ENCODE results near the gene MCRS1.
"Not testable (repeated sequence)": the region's sequence is repeated elsewhere in the genome, so short reads cannot be mapped to it uniquely, and the experiment has no call there.

The MCRS1 gene

DNA sequence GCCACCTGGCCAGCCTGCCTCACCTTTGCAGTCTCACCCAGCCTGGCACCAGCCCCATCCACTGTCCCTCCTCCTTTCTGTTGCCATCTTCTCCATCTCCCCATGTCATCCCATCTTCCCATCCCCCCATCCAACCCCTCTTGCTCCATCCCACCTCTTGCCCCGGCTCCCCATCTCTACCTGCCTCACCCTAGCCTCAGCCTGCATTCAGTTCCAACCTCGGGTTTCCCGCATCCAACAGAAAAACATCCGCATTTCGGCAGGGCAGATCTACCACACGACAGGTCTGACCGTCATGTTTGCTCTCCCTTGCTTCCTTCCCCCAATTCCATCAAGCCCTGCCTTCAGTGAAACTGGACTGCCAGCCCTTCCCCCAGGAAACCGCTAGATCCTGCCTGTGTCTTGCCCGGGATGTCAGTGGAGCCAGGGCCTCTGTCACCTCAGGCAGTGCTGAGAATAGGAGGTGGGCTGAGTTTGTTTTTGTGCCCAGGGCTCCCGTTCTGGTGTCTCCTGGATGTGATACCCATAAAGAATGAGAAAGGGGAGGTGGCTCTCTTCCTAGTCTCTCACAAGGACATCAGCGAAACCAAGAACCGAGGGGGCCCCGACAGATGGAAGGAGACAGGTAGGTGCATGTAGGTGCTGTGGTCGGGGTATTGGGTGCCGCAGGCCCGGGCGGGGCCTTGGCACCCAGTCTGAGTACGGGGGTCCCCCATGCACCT, 26.6 kb downstream of the MCRS1 start:
- DNase-seq (ENCODE audit: low spot score): no peak

DNA sequence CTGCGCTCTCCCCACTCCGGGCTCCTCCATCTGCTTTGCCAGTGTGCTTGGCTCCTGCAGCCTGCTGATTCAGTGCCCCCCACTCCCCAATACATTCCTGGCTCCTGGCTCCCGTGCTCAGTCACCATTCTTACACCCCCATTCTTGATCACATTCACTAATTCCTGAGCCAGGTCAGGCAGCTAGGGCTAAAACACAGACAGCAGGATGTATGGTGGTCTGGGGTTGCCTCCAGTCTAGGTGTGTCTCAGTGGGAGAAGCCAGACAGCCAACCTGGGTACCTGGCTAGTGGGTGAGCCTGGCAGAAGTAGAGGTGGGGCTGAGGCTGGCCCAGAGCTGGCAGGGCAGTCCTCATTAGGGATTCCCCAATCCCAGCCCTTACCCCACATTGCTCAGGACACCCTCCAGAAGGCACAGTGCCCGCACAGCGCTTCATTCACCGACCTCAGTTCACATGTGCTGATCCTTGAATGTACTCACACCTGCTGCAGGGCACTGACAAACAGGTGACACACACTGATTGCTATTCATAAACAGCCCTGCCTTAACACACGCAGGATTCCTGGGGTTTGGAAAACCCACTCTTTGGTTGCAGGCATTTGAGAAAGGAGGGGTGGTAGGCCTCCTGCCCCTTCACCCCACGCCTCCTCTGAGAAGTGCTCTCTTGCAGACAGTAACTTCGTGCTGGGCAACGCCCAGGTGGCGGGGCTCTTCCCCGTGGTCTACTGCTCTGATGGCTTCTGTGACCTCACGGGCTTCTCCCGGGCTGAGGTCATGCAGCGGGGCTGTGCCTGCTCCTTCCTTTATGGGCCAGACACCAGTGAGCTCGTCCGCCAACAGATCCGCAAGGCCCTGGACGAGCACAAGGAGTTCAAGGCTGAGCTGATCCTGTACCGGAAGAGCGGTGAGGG, 27.5 kb downstream of the MCRS1 start:
- DNase-seq (ENCODE audit: low spot score): no peak

DNA sequence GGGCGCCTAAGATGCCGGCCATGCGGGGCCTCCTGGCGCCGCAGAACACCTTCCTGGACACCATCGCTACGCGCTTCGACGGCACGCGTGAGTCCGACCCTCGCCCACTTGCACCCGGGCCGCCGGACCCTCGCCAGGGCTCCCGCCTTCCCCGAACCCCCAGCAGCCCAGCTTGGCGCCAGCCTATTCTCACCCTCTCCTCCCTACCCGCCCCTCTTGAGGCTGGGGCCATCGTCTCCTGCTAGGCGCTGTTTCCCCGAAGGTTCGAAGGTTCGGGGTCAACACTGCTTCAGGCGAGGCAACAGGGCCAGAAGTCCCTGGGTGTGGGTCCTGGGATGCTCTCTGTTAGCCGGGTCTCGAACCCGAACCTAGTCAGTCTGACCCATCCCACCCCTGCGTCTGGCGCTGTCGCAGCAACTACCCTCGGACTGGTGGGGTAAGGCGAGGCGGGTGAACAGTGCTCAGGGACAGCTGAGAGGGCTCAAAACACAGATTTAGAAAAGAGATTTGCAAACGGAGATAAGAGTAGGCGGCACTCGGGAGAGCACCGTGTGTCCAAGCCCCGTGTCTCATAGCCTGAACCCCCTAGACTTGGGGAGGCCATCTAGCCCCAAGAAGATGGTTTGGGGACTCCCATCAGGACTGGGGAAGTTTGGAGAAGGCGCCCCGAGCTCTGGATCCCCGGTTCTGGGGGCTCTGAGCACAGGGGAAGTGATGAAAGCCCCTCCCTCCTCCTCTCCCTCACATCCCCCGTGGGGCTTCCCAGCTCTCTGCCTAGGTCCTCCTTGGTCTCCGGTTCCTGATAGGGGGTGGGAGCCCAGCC, 28.3 kb downstream of the MCRS1 start:
- DNase-seq (ENCODE audit: low spot score): no peak

DNA sequence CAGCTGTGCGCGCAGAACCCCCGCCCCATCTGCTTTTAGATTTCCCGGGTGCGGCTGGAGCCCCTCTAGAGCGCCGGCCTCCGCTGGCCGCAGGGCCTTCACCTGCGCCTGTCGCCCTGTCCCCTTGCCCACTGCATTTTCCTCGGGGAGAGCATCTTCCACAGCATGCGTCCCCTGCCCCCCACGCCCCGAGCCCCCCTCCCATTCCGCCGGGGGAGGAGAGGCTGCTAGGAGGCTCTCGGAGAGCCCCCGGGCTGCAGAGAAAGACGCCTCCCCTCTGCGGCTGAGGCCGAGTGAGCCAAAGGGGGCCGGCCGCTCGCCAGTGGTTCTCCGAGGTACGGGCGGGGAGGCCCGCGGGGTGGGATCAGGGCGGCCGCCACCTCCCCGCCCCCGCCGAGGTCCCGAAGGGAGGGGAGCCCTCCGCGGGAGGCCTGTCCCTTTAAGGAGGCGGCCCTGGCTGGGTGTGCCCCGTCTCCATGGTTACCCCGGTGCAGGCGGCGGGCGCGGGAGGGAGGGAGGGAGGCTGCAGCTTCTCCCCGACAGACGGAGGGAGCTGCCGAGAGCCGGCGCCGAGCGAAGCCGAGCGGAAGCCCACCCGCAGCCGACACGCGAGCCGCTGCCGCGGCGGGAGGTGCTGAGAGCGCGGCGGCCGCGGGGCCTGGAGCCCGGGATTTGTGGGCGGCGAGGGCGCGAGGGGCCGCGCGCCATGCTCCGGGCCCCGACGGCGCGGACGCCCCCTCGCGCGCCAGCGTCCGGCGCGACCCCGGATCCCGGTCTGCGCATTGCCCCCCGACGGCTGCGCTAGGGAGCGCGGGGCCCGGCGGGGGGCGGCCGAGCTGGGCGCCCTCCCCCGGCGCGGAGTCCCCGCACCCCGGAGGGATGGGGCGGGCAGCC, 29.2 kb downstream of the MCRS1 start, which contains the start of gene KCNH3:
Gene KCNH3 (plus strand): TSS at position 521 of the 894 bp plus-strand sequence. CDS start 387 bp downstream, outside the sequence.
- peak; percentile 37 for DNase-seq (ENCODE audit: low spot score)

DNA sequence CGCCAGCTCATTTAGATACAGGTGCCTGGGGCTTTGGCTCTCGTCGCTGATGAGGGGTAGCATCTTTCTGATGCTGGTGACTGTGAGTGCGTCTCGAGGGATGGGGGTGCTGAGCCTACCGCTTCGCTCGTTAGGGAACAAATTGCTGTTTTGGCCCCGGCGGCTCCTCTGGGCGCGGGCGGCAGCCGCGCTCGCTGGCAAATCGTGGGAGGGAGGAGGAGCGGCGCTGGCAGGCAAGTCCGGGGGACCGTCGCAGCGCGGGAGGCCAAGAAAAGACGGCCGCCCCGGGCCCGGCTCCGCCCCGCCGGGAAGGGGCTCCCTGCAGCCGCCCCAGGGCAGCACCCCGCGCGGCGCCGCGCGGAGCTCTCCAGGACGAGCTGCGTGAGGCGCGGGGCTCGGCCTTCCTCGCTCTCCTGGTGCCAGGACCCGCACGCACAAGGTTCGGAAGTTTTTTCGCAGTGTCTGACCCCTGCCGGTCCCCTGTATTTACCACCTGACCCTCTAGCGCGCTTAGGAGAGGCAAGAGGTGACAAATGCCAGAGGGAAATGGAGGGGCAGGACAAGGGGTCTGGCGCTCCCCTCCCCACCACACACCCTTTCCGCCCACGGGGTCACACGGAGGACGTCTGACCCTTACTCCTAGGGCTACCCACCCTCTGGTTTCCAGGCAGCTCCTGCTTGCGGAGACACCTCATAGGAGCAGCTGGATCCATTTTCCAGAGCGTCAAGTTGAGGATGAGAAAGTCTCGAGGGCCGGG, 30.0 kb downstream of the MCRS1 start:
- no peak for DNase-seq (ENCODE audit: low spot score)

DNA sequence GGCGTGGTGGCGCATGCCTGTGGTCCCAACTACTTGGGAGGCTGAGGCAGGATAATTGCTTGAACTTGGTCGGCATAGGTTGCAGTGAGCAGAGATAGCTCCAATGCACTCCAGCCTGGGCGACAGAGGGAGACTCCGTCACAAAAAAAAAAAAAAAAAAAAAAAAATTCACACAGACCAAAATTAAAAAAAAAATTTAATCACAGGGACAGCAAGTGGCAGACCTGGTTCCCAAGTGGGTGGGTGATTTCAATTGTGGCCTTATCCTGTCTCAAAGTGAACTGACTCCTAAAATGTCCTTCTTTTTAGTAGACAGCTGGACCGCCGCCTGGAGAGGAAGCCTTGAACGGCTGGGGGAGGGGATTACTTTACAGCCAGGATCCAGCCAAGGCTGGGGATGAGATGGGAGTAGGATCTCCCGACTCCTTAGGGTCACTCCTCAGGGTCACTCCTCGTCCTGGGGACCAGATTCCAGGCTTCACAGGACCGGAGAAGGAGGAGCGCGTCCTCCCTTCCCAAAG, 30.7 kb downstream of the MCRS1 start:
- DNase-seq (ENCODE audit: low spot score): no peak

DNA sequence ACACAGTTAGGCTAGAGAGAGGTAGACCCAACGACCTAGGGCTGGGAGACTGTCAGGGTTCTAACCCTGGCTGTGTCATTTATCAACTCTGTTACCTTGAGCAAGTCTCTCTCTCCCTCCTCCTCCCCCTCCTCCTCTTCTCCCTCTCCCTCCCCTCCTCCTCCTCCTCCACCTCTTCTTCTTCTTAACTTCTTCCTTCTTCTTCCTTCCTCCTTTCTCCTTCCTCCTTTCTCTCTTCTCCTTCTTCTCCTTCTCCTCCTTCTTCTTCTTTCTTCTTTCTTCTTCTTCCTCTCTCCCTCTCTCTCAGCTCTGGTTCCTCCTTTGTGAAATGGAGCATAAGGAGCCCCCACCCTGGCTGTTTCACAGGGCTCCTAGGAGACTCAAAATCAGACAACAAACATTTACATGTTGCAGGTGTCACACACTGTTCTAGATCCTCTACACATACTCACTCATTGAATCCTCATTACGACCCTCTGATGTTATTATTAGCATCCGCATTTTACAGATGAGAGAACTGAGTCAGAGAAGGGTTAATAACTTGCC, 31.3 kb downstream of the MCRS1 start:
- DNase-seq (ENCODE audit: low spot score): no peak

DNA sequence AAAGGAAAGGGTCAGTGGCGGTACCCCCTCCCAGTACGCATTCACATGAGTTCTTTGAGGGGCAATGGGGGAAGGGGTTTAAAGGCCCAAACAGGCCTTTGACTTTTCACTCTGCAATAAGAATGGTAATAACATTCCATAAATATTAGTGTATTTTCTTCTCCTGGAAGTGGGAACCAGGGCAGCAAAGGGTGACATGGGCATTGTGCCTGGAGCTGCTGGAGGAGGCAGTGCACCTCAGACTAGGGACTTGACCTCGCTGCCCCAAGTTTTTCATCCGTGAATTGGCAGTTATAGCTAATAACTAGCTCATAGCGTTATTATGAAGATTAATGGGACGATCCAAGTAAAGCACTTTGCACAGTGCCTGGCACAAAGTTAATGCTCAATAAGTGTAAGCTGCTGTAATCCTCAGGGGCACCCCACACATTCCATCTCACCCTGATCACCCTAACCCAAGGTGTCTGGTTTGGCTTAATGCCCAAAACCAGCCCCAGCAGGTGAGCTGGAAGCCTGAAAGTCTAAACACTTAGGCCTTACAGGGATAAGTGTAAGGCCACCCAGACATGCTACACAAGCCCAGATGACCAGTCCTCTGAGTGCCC, 31.9 kb downstream of the MCRS1 start:
- DNase-seq (ENCODE audit: low spot score): no peak

DNA sequence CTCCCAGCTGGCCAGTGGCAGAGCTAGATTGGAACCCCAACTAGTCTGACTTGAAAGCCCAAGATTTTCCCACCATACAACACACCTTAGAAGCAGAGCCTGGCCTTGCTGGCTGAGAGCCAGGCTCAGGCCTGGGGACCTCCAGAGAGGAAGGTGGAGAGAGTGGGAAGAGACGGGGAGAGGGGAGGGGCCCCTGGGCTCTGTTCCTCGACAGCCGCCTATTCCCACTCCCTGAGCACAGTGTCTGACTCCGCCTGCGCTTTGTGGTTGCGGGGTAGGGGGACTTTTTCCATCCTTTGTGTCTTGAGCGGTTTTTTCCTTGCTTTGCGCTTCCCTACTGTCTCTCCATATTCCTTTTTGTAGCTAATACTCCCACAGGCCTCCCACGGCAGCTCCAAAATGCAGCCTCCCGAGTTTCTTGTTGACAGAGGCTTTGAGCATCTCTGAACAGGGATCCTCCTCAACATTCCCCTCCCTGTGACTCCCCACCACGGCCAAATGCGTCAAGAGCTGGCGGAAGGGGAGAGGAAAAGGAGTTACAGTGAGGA, 33.1 kb downstream of the MCRS1 start:
- no peak for DNase-seq (ENCODE audit: low spot score)

DNA sequence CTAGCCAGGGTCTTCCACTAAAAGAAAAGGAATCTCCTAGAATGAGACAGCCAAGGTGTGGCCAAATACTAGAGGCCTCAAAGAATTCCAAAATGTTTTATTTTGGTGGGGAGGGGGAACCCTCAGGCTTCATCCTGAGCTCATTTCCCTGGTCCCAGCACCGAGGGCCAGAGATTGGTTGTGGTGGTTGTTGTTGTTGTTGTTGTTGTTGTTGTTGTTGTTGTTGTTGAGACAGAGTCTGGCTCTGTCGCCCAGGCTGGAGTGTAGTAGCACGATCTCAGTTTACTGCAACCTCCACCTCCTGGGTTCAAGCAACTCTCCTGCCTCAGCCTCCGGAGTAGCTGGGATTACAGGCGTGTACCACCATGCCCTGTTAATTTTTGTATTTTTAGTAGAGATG, 33.8 kb downstream of the MCRS1 start:
- DNase-seq (ENCODE audit: low spot score): not testable (repeated sequence)

DNA sequence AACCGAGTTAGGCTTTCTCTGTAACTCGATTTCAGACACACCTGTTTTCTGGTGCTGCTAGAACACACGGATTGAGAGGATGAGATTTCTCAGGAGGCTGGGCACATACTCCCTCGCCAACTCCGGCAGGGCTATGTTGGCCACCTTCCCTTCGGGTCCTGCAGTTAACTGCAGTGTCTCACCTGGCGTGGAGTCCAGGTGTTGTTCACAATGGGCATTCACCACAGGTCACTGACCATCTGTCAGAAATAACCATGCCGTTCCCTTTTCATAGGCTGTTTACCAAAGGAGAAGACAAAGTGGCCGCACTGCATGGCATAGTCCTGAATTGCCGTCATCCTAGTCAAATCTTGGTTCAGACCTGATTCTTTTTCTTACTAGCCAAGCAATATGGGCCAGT, 34.6 kb downstream of the MCRS1 start:
- no peak for DNase-seq (ENCODE audit: low spot score)

DNA sequence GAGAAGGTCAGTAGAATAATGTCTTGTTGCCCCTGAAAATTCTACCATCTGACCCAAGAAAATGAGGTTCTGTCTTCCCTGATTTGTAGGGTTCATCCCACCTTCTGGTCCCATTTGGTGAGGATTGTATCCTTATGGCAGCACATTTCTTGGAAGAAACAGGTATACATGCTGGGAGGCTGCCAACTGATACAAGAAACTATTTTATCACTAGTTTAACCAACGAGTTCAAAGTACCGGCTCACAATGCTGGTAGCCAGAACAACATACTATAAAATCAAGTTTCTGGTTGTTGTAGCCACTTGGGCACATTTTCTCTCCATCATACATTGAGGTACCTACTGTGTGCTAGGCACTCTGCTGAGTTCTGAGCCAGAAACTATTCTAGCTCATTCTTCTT, 36.2 kb downstream of the MCRS1 start:
- no peak for DNase-seq (ENCODE audit: low spot score)

DNA sequence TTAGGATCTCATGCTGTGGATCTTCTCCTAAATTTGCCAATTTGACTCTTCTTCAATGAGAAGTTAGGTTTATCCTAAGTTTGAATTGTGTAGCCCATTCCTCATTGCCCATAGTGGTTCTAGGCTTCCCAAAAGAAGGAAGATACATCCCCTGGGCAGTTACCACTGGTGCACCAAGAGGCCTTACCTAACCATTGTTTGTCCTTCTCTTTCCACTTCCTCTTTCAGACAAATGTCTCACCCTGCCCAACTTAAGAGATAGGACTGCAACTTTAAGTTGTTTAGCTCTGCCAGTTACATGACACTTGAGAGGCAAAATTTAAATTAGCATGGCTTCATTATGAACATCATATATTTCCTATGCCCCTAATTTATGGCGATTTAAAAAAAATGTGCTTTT, 38.5 kb downstream of the MCRS1 start:
- DNase-seq (ENCODE audit: low spot score): no peak

DNA sequence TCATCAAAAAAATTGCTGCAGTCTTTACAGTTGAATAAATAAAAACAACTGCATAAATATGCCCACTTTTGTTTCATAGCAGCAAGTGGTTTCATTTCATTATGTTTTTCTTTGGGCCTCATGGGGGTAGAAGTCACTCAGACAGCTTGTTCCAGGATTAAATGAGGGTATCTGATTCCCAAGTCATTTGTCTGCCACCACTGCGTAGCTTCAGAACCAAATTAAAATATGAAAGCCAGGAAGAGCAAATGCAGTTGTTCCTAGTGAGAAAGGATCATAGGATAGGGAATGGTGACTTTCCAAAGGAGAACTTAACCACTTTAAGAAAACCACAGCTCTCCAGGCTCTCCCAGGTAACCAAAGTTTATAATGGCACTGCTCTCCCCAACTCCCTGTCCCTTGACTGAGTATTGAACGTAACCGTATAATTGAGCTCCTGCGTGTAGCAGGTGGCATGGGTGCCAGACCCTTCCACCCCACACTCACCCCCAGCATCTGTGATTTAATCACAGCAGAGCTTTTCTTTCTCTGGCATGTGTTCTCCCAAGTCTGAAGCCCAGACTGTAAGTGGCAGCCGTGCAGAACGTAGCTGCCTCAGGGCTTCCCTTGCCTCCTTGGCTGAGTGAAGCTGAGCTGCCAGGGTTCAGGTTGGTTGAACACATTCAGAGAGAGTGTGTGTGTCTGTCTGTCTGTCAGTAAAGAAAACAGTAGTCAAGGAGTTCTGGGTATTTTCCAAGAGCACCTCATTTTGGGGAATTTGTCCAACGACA, 40.4 kb downstream of the MCRS1 start:
- DNase-seq (ENCODE audit: low spot score): no peak

DNA sequence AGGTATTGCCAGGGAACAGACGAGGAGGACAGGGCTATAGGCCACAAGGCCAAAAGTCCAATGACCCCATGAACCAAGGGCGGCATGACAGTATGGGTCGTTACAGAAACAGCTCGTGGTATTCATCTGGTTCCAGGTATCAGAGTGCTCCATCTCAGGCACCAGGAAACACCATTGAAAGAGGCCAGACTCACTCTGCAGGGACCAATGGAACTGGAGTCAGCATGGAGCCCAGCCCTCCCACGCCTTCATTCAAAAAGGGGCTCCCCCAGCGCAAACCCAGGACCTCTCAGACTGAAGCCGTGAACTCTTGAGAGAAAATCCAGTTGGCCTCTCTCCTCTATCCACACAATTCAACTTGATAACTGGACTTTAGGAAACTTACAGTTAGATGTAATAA, 42.0 kb downstream of the MCRS1 start:
- no peak for DNase-seq (ENCODE audit: low spot score)

DNA sequence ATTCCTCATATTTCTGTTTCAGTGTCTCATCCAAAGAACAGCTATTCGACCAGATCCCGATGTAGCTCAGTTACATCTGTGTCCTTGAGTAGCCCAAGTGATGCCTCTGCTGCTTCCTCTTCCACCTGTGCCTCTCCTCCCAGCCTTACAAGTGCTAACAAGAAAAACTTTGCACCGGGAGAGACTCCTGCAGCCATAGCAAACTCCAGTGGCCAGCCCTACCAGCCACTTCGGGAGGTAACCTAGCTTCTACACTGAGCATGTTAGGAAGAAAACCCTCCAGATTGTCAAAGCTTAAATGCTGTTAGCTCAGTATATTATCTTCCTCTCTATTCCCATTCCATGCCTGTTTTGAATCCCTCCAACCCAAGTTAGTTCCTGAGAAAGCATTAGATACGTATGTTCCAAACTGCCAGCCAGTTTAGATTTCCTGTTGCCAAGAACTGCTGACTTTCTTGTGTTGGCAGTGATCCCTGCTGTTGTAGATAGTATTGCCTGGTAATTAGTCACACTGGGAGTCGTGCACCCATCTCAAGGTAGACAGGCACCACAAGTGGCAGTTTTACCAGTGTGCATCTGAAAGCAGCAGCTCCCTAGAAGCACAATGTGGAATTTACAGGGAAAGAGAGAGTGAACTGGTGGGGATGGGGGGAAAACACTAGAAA, 43.1 kb downstream of the MCRS1 start:
- DNase-seq (ENCODE audit: low spot score): no peak

DNA sequence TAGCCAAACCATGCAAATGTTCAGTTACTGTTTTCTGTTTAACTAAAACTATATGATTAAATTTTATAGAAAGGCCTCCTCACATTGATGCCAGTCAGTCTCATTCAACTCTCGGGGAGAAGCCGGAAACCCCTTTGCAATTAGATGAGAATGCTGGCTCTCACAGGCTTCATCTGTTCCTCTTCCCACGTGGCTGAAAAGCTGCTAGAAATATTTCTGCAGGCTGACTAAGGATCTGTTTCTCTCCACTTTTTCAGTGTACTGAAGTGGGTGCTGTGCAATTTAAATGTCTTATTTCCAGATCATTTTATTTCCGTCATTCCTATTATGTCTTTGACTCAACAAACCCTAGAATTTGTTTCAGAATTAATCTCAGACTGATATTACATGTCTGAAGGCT, 46.6 kb downstream of the MCRS1 start:
- no peak for DNase-seq (ENCODE audit: low spot score)

DNA sequence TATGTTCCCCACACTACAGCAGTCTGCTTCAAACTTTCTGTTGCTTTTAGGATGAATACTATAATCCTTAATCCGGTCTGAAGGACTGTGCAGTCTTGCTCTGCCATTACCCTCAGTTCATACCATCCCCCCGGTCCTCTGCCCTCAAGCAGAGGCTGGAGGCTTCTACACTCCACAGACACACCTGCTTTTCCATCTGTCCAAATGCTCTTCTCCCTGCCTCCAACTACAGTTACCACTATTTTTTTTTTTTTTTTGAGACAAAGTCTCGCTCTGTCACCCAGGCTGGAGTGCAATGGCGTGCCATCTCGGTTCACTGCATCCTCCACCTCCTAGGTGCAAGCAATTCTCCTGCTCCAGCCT, 48.4 kb downstream of the MCRS1 start:
- DNase-seq (ENCODE audit: low spot score): no peak

All from globus pallidus (tissue), 1 donor.